ENCODE data around the gene FAM13A. TPM values are rescaled to one million over a fixed set of nuclear protein-coding genes. Genes with fewer than 3 reads are reported as not detected.

FAM13A gene
- total RNA-seq, 1 donor from 2014 or later = 16.7 TPM

GRCh38 chr4:88696630-88697029 is 360.4 kb downstream of the FAM13A start:
- no peaks in the 10 kb centered on the region for H3K27me3 Mint-ChIP-seq (ENCODE audit: unreplicated experiment)
- H3K36me3 Mint-ChIP-seq (ENCODE audit: low read depth, unreplicated experiment) = peaks cover 3% of the 10 kb centered on the region
- H3K4me1 Mint-ChIP-seq (ENCODE audit: unreplicated experiment) = peaks cover 7% of the 10 kb centered on the region
- no peak overlapping the region for H3K27ac Mint-ChIP-seq (ENCODE audit: unreplicated experiment)
- DNase-seq (ENCODE audit: low spot score) = no peak
- no peaks in the 10 kb centered on the region for H3K9me3 Mint-ChIP-seq (ENCODE audit: unreplicated experiment)
- no peak for TF ChIP-seq CTCF (IDR thresholded peaks at IDR 0.05; ENCODE audit: unreplicated experiment)
- peak overlapping the region; percentile 84 for H3K4me3 Mint-ChIP-seq (ENCODE audit: unreplicated experiment)

- no peaks in the 10 kb centered on the region for H3K9me3 Mint-ChIP-seq (ENCODE audit: unreplicated experiment)
- no peak overlapping the region for H3K27ac Mint-ChIP-seq (ENCODE audit: unreplicated experiment)
- H3K27me3 Mint-ChIP-seq (ENCODE audit: unreplicated experiment) = no peaks in the 10 kb centered on the region
- H3K36me3 Mint-ChIP-seq (ENCODE audit: low read depth, unreplicated experiment) = peaks cover 3% of the 10 kb centered on the region
- TF ChIP-seq CTCF (IDR thresholded peaks at IDR 0.05; ENCODE audit: unreplicated experiment) = no peak
- no peak for DNase-seq (ENCODE audit: low spot score)
- peaks cover 11% of the 10 kb centered on the region for H3K4me1 Mint-ChIP-seq (ENCODE audit: unreplicated experiment)
- H3K4me3 Mint-ChIP-seq (ENCODE audit: unreplicated experiment) = no peak overlapping the region
Observed at GRCh38 chr4:88693792-88694191, 363.2 kb downstream of the FAM13A start.

GRCh38 chr4:88690355-88690754 is 366.6 kb downstream of the FAM13A start:
- H3K27me3 Mint-ChIP-seq (ENCODE audit: unreplicated experiment) = no peaks in the 10 kb centered on the region
- DNase-seq (ENCODE audit: low spot score) = no peak
- no peaks in the 10 kb centered on the region for H3K36me3 Mint-ChIP-seq (ENCODE audit: low read depth, unreplicated experiment)
- no peak for TF ChIP-seq CTCF (IDR thresholded peaks at IDR 0.05; ENCODE audit: unreplicated experiment)
- no peaks in the 10 kb centered on the region for H3K9me3 Mint-ChIP-seq (ENCODE audit: unreplicated experiment)
- no peak overlapping the region for H3K27ac Mint-ChIP-seq (ENCODE audit: unreplicated experiment)
- H3K4me3 Mint-ChIP-seq (ENCODE audit: unreplicated experiment) = no peak overlapping the region
- H3K4me1 Mint-ChIP-seq (ENCODE audit: unreplicated experiment) = peaks cover 3% of the 10 kb centered on the region

- no peaks in the 10 kb centered on the region for H3K27me3 Mint-ChIP-seq (ENCODE audit: unreplicated experiment)
- H3K9me3 Mint-ChIP-seq (ENCODE audit: unreplicated experiment) = no peaks in the 10 kb centered on the region
- H3K4me1 Mint-ChIP-seq (ENCODE audit: unreplicated experiment) = no peaks in the 10 kb centered on the region
- H3K4me3 Mint-ChIP-seq (ENCODE audit: unreplicated experiment) = no peak overlapping the region
- H3K27ac Mint-ChIP-seq (ENCODE audit: unreplicated experiment) = no peak overlapping the region
- H3K36me3 Mint-ChIP-seq (ENCODE audit: low read depth, unreplicated experiment) = no peaks in the 10 kb centered on the region
- no peak for DNase-seq (ENCODE audit: low spot score)
- no peak for TF ChIP-seq CTCF (IDR thresholded peaks at IDR 0.05; ENCODE audit: unreplicated experiment)
Observed at GRCh38 chr4:88681209-88681608, 375.8 kb downstream of the FAM13A start.

Other genes starting within 250 kb of the FAM13A start
- 8.8 TPM for gene TIGD2, start 54.3 kb upstream of the FAM13A start, total RNA-seq (ENCODE audit: unreplicated experiment)

Measured in endothelial cell (in vitro differentiated cells).